VCaP (cell line): ENCODE data around the gene ERC1.
A peak's percentile ranks its signal among the peaks of the same experiment; 100 is the strongest.
"Not testable (repeated sequence)": the region's sequence is repeated elsewhere in the genome, so short reads cannot be mapped to it uniquely, and the experiment has no call there.

Experiments
- H3K27ac ChIP-seq: fragments of 450-650 bp; 2 replicates; pipeline ENCODE4 v1.5.1; 2017
- CTCF ChIP-seq: fragments of 450-650 bp; conservative IDR thresholded peaks from 2 replicates; pipeline ENCODE4 v1.5.1; 2017; ENCODE audit warnings: mild to moderate bottlenecking, moderate library complexity

Gene ERC1

GRCh38 chr12:1311145-1311544, 320.1 kb downstream of the ERC1 start:
- H3K27ac ChIP-seq: no peak overlapping the region
- no peak for TF ChIP-seq CTCF

- H3K27ac ChIP-seq: no peak overlapping the region
- TF ChIP-seq CTCF: no peak
Observed at GRCh38 chr12:1313906-1314305, 322.9 kb downstream of the ERC1 start.

- no peak overlapping the region for H3K27ac ChIP-seq
- no peak for TF ChIP-seq CTCF
Observed at GRCh38 chr12:1314523-1314922, 323.5 kb downstream of the ERC1 start.

- H3K27ac ChIP-seq: not testable (repeated sequence)
Observed at GRCh38 chr12:1316991-1317390, 326.0 kb downstream of the ERC1 start.

GRCh38 chr12:1318327-1319031, 327.5 kb downstream of the ERC1 start:
- peak overlapping the region; percentile 39 for H3K27ac ChIP-seq
- no peak for TF ChIP-seq CTCF

GRCh38 chr12:1319212-1319611, 328.2 kb downstream of the ERC1 start:
- peak overlapping the region; percentile 39 for H3K27ac ChIP-seq
- no peak for TF ChIP-seq CTCF

GRCh38 chr12:1320021-1320420, 329.0 kb downstream of the ERC1 start:
- H3K27ac ChIP-seq: no peak overlapping the region
- no peak for TF ChIP-seq CTCF

GRCh38 chr12:1322821-1323220, 331.8 kb downstream of the ERC1 start:
- H3K27ac ChIP-seq: no peak overlapping the region
- TF ChIP-seq CTCF: no peak
